Measurements from ENCODE around the gene KCNMB2.

The KCNMB2 gene

GRCh38 chr3:178583963-178584575, 47.8 kb downstream of the KCNMB2 start:
- no peak for FAIRE-seq

GRCh38 chr3:178584722-178585380, 48.6 kb downstream of the KCNMB2 start:
- FAIRE-seq = no peak

- no peak for FAIRE-seq
Measured at GRCh38 chr3:178585454-178585853, 49.2 kb downstream of the KCNMB2 start.

- no peak for FAIRE-seq
Measured at GRCh38 chr3:178586076-178586475, 49.8 kb downstream of the KCNMB2 start.

GRCh38 chr3:178588628-178589027, 52.4 kb downstream of the KCNMB2 start:
- no peak for FAIRE-seq

- no peak for FAIRE-seq
Measured at GRCh38 chr3:178593786-178594185, 57.5 kb downstream of the KCNMB2 start.

- FAIRE-seq = no peak
Measured at GRCh38 chr3:178597371-178597770, 61.1 kb downstream of the KCNMB2 start.

- FAIRE-seq = no peak
Measured at GRCh38 chr3:178602856-178603255, 66.6 kb downstream of the KCNMB2 start.

GRCh38 chr3:178603735-178604134, 67.5 kb downstream of the KCNMB2 start:
- FAIRE-seq = no peak

GRCh38 chr3:178618197-178618596, 82.0 kb downstream of the KCNMB2 start:
- no peak for FAIRE-seq

- no peak for FAIRE-seq
Measured at GRCh38 chr3:178618896-178619295, 82.7 kb downstream of the KCNMB2 start.

- FAIRE-seq = no peak
Measured at GRCh38 chr3:178623666-178624255, 87.5 kb downstream of the KCNMB2 start.

GRCh38 chr3:178624276-178624675, 88.0 kb downstream of the KCNMB2 start:
- FAIRE-seq = no peak

GRCh38 chr3:178625053-178625600, 88.9 kb downstream of the KCNMB2 start:
- no peak for FAIRE-seq

- FAIRE-seq = no peak
Measured at GRCh38 chr3:178628037-178628436, 91.8 kb downstream of the KCNMB2 start.

GRCh38 chr3:178629430-178630178, 93.4 kb downstream of the KCNMB2 start:
- no peak for FAIRE-seq

GRCh38 chr3:178631950-178632349, 95.7 kb downstream of the KCNMB2 start:
- no peak for FAIRE-seq

- FAIRE-seq = no peak
Measured at GRCh38 chr3:178634975-178635374, 98.7 kb downstream of the KCNMB2 start.

- FAIRE-seq = no peak
Measured at GRCh38 chr3:178637802-178638201, 101.6 kb downstream of the KCNMB2 start.

GRCh38 chr3:178645503-178645902, 109.3 kb downstream of the KCNMB2 start:
- FAIRE-seq = no peak

GRCh38 chr3:178646186-178646862, 110.1 kb downstream of the KCNMB2 start:
- FAIRE-seq = no peak

GRCh38 chr3:178655488-178655887, 119.3 kb downstream of the KCNMB2 start:
- no peak for FAIRE-seq
